ENCODE results near the gene PIM2. TPM values are rescaled to one million over a fixed set of nuclear protein-coding genes. Genes with fewer than 3 reads are reported as not detected.

Gene PIM2
- total and polyA plus RNA-seq, 2 of the 4 experiments (the other 2 are of a cell fraction), result 7.3 to 9.4 TPM

- Histone ChIP-seq H3K4me2 (ENCODE audit: low read depth, low read length) (no peak overlapping the region), H3K27me3 (ENCODE audit: control insufficient read depth, insufficient read depth, low read length) (no peaks in the 10 kb centered on the region), H3K14ac (replicated peaks; ENCODE audit: low read depth, low read length) (no peak overlapping the region), H3K4ac (ENCODE audit: low read depth, low read length) (no peak overlapping the region), H4K91ac (ENCODE audit: insufficient read depth, low read depth, low read length) (no peak overlapping the region), H2BK15ac (ENCODE audit: low read depth, low read length) (no peak overlapping the region), H2AK9ac (replicated peaks; ENCODE audit: low read depth, low read length, poor library complexity) (no peak overlapping the region), H4K5ac (ENCODE audit: low read depth, low read length) (no peak overlapping the region), H2BK20ac (ENCODE audit: low read depth, low read length) (no peak overlapping the region), H3K79me1 (ENCODE audit: low read depth in 1 of 2, low read length in 2 of 2) (peaks cover 2 to 8% of the 10 kb centered on the region in 2 experiments; a peak in 3 of 4 replicates), H4K20me1 (ENCODE audit: insufficient read depth, low read length) (peaks cover 15% of the 10 kb centered on the region; the same call in 1 of the 2 replicates), H3K23ac (ENCODE audit: low read depth, low read length) (no peak overlapping the region), H2BK120ac (ENCODE audit: low read depth, low read length) (no peak overlapping the region), H3K36me3 (ENCODE audit: control insufficient read depth, insufficient read depth, low read length) (peaks cover 26% of the 10 kb centered on the region), H3K27ac (ENCODE audit: insufficient read depth, low read length) (no peak overlapping the region), H3K9me3 (ENCODE audit: control insufficient read depth, insufficient read depth, low read length) (no peaks in the 10 kb centered on the region; the same call in 1 of the 2 replicates), H4K8ac (ENCODE audit: low read depth in 2 of 2, low read length in 2 of 2) (no peak overlapping the region), H3K56ac (ENCODE audit: extremely low read depth, insufficient read depth, low read length) (no peak overlapping the region), H3K18ac (ENCODE audit: low read depth, low read length) (no peak overlapping the region), H3K4me1 (ENCODE audit: control insufficient read depth, insufficient read depth, low read length) (peaks cover 3% of the 10 kb centered on the region; the same call in 1 of the 2 replicates), H3K9ac (ENCODE audit: low read depth, low read length) (no peak overlapping the region), H2BK5ac (ENCODE audit: low read depth, low read length, poor library complexity, severe bottlenecking) (no peak overlapping the region), H2AK5ac (ENCODE audit: low read depth, low read length) (no peak overlapping the region), H3K4me3 (ENCODE audit: insufficient read depth, low read depth, low read length) (no peak overlapping the region), H3K9me1 (ENCODE audit: insufficient read depth, low read length) (no peaks in the 10 kb centered on the region; the same call in 1 of the 2 replicates), H2AFZ (replicated peaks; ENCODE audit: low read length, poor library complexity) (no peak overlapping the region)
- in situ Hi-C loops (cut with MboI; ENCODE audit: low sequenced_read_pairs), result no loop called here
- no peak for DNase-seq
- ChIA-PET POLR2A (ENCODE audit: unreplicated experiment) (no interaction called here), CTCF (no interaction called here)
- TF ChIP-seq CTCF (conservative IDR thresholded peaks at IDR 0.05; ENCODE audit: low read depth, low read length), result no peak
- no peak for TF ChIP-seq ELK1 (IDR thresholded peaks at IDR 0.05; ENCODE audit: borderline replicate concordance, low read depth, low read length)
- TF ChIP-seq MAZ (IDR thresholded peaks at IDR 0.05; ENCODE audit: borderline replicate concordance, low read depth, low read length), result no peak
- no peak for TF ChIP-seq SMC3 (IDR thresholded peaks at IDR 0.05; ENCODE audit: low read depth, low read length)
- TF ChIP-seq USF2 (IDR thresholded peaks at IDR 0.05; ENCODE audit: low read depth, low read length), result no peak
- TF ChIP-seq CHD1 (IDR thresholded peaks at IDR 0.05; ENCODE audit: low read depth, low read length), result no peak
- TF ChIP-seq MAFK (IDR thresholded peaks at IDR 0.05; ENCODE audit: low read depth, low read length), result no peak
- no peak for TF ChIP-seq NFE2L2 (IDR thresholded peaks at IDR 0.05; ENCODE audit: low read depth, low read length)
- no peak for TF ChIP-seq RFX5 (IDR thresholded peaks at IDR 0.05; ENCODE audit: low read depth, low read length)
- no peak for TF ChIP-seq POLR2A (IDR thresholded peaks at IDR 0.05; ENCODE audit: low read depth, low read length)
- no peak for TF ChIP-seq MXI1 (IDR thresholded peaks at IDR 0.05; ENCODE audit: borderline replicate concordance, low read depth, low read length)
- TF ChIP-seq CEBPB (IDR thresholded peaks at IDR 0.05; ENCODE audit: low read depth, low read length), result no peak
- TF ChIP-seq BHLHE40 (IDR thresholded peaks at IDR 0.05; ENCODE audit: low read depth, low read length), result no peak
- no peak for TF ChIP-seq FOS (IDR thresholded peaks at IDR 0.05; ENCODE audit: low read depth, low read length)
- no peak for TF ChIP-seq RAD21 (IDR thresholded peaks at IDR 0.05; ENCODE audit: low read length)
- intact Hi-C loops (cut with micrococcal nuclease), result no loop called here
- no peak for ATAC-seq (ENCODE audit: low read depth)
- dilution Hi-C loops (cut with HindIII; ENCODE audit: low sequenced_read_pairs, unreplicated experiment), result no loop called here
- BruUV-seq (replicated peaks), result no TSS peak
- WGBS, 2 experiments (ENCODE audit: extremely low coverage in 2 of 2, insufficient read length in 1 of 2), result 81% methylated on average over 4 of the region's 5 CpGs; no CpG with 5 or more reads in 1 of the 2 experiments
These were observed 5.4 kb upstream of the PIM2 start for GRCh38 chrX:48924270-48924669.
